ENCODE measurements around the gene SLC38A8.

The SLC38A8 gene

GRCh38 chr16:84062734-84063640, 20.4 kb upstream of the SLC38A8 start:
- Histone ChIP-seq H3K36me3 (ENCODE audit: control insufficient read depth, insufficient read depth, low read length) (peaks cover 34% of the 10 kb centered on the region), H3K27me3 (replicated peaks; ENCODE audit: control insufficient read depth, insufficient read depth, low read length) (no peaks in the 10 kb centered on the region), H3K4me3 (replicated peaks; ENCODE audit: low read depth, low read length) (no peak overlapping the region)
- DNase-seq (ENCODE audit: extremely low read depth, insufficient read length): no peak
- TF ChIP-seq CTCF (IDR thresholded peaks at IDR 0.05; ENCODE audit: insufficient read depth, low read length, poor library complexity, severe bottlenecking): peak; percentile 84

- H3K27me3 ChIP-seq (replicated peaks; ENCODE audit: control insufficient read depth, insufficient read depth, low read length): no peaks in the 10 kb centered on the region
- peaks cover 32% of the 10 kb centered on the region for H3K36me3 ChIP-seq (ENCODE audit: control insufficient read depth, insufficient read depth, low read length)
- TF ChIP-seq CTCF (IDR thresholded peaks at IDR 0.05; ENCODE audit: insufficient read depth, low read length, poor library complexity, severe bottlenecking): no peak
- no peak overlapping the region for H3K4me3 ChIP-seq (replicated peaks; ENCODE audit: low read depth, low read length)
- DNase-seq (ENCODE audit: extremely low read depth, insufficient read length): no peak
These were observed 18.7 kb upstream of the SLC38A8 start for GRCh38 chr16:84061236-84061819.

GRCh38 chr16:84059946-84060901, 17.6 kb upstream of the SLC38A8 start:
- no peak for TF ChIP-seq CTCF (IDR thresholded peaks at IDR 0.05; ENCODE audit: insufficient read depth, low read length, poor library complexity, severe bottlenecking)
- Histone ChIP-seq H3K36me3 (ENCODE audit: control insufficient read depth, insufficient read depth, low read length) (peaks cover 34% of the 10 kb centered on the region), H3K27me3 (replicated peaks; ENCODE audit: control insufficient read depth, insufficient read depth, low read length) (no peaks in the 10 kb centered on the region), H3K4me3 (replicated peaks; ENCODE audit: low read depth, low read length) (no peak overlapping the region)
- no peak for DNase-seq (ENCODE audit: extremely low read depth, insufficient read length)

GRCh38 chr16:84059111-84059510, 16.5 kb upstream of the SLC38A8 start:
- H3K36me3 ChIP-seq (ENCODE audit: control insufficient read depth, insufficient read depth, low read length): peaks cover 42% of the 10 kb centered on the region
- no peak for DNase-seq (ENCODE audit: extremely low read depth, insufficient read length)

More at GRCh38 chr16:84059111-84059510, 16.5 kb upstream of the SLC38A8 start:
- no peak overlapping the region for H3K4me3 ChIP-seq (replicated peaks; ENCODE audit: low read depth, low read length)
- no peaks in the 10 kb centered on the region for H3K27me3 ChIP-seq (replicated peaks; ENCODE audit: control insufficient read depth, insufficient read depth, low read length)
- no peak for TF ChIP-seq CTCF (IDR thresholded peaks at IDR 0.05; ENCODE audit: insufficient read depth, low read length, poor library complexity, severe bottlenecking)

Measured in GM06990 (cell line).